HG02840 (cell line): Measurements from ENCODE around the gene PCDHB13.
"Not testable (repeated sequence)": the region's sequence is repeated elsewhere in the genome, so short reads cannot be mapped to it uniquely, and the experiment has no call there.

Experiments
- ATAC-seq: cut with Tn5 transposase; IDR thresholded peaks from one replicate; pipeline ENCODE4 v1.9.1; 2021; ENCODE audit warnings: mild to moderate bottlenecking, moderate library complexity, moderate number of reproducible peaks; ENCODE audit not compliant: unreplicated experiment, low FRiP score

The PCDHB13 gene

GRCh38 chr5:141201126-141201525, 12.6 kb upstream of the PCDHB13 start:
- ATAC-seq = not testable (repeated sequence)

GRCh38 chr5:141201646-141202045, 12.1 kb upstream of the PCDHB13 start:
- not testable (repeated sequence) for ATAC-seq

- ATAC-seq = no peak
Observed at GRCh38 chr5:141208478-141208877, 5.2 kb upstream of the PCDHB13 start, which contains the start of gene PCDHB12. TSS of gene PCDHB12 (plus strand) at chr5:141208719. CDS start at chr5:141208908, 189 bp downstream.

- ATAC-seq = not testable (repeated sequence)
Observed at GRCh38 chr5:141210281-141210680, 3.4 kb upstream of the PCDHB13 start.

- not testable (repeated sequence) for ATAC-seq
Observed at GRCh38 chr5:141210849-141211248, 2.9 kb upstream of the PCDHB13 start.

- not testable (repeated sequence) for ATAC-seq
Observed at GRCh38 chr5:141214583-141214982, 864 bp downstream of the PCDHB13 start.

GRCh38 chr5:141215504-141215903, 1.8 kb downstream of the PCDHB13 start:
- not testable (repeated sequence) for ATAC-seq

- ATAC-seq = not testable (repeated sequence)
Observed at GRCh38 chr5:141216035-141216434, 2.3 kb downstream of the PCDHB13 start.

- no peak for ATAC-seq
Observed at GRCh38 chr5:141223112-141223783, 9.5 kb downstream of the PCDHB13 start, which contains the start of gene PCDHB14. TSS of gene PCDHB14 (plus strand) at chr5:141223343. CDS start at chr5:141223506, 163 bp downstream.

- ATAC-seq = not testable (repeated sequence)
Observed at GRCh38 chr5:141224844-141225243, 11.1 kb downstream of the PCDHB13 start.

GRCh38 chr5:141225421-141225820, 11.7 kb downstream of the PCDHB13 start:
- not testable (repeated sequence) for ATAC-seq

- ATAC-seq = no peak
Observed at GRCh38 chr5:141234109-141234667, 20.5 kb downstream of the PCDHB13 start.

- not testable (repeated sequence) for ATAC-seq
Observed at GRCh38 chr5:141235922-141236321, 22.2 kb downstream of the PCDHB13 start.

GRCh38 chr5:141236516-141237313, 23.0 kb downstream of the PCDHB13 start:
- no peak for ATAC-seq

- no peak for ATAC-seq
Observed at GRCh38 chr5:141241496-141241895, 27.8 kb downstream of the PCDHB13 start.

GRCh38 chr5:141245250-141245717, 31.6 kb downstream of the PCDHB13 start, which contains the start of gene PCDHB15:
TSS of gene PCDHB15 (plus strand) at chr5:141245395. CDS start at chr5:141245579, 184 bp downstream.
- ATAC-seq = no peak

- ATAC-seq = not testable (repeated sequence)
Observed at GRCh38 chr5:141246971-141247370, 33.3 kb downstream of the PCDHB13 start.

- ATAC-seq = not testable (repeated sequence)
Observed at GRCh38 chr5:141247434-141247833, 33.7 kb downstream of the PCDHB13 start.

- no peak for ATAC-seq
Observed at GRCh38 chr5:141250576-141250975, 36.9 kb downstream of the PCDHB13 start.

- no peak for ATAC-seq
Observed at GRCh38 chr5:141258464-141258863, 44.7 kb downstream of the PCDHB13 start.

GRCh38 chr5:141258948-141259347, 45.2 kb downstream of the PCDHB13 start:
- no peak for ATAC-seq
